B cell (primary cell): ENCODE results near the gene ZNF575. TPM values are rescaled to one million over a fixed set of nuclear protein-coding genes. Genes with fewer than 3 reads are reported as not detected.

ENCODE experiments used
- ATAC-seq: fragments of 200-7000 bp; cut with Tn5 transposase; one replicate; pipeline ENCODE4 v1.10.0; 2021; ENCODE audit warnings: low read depth, mild to moderate bottlenecking, moderate number of reproducible peaks, moderate library complexity
- CTCF ChIA-PET: fragments of 350-600 bp; sonication (Branson Sonifier 250); formaldehyde crosslinking; loops from one replicate; lab custom pipeline; 2021; ENCODE audit warnings: antibody characterized with exemption, inconsistent platforms; lab: Charles Lee
- POLR2A ChIA-PET: fragments of 350-600 bp; sonication (Branson Sonifier 250); formaldehyde crosslinking; loops from one replicate; lab custom pipeline; 2021; ENCODE audit warnings: antibody characterized with exemption; lab: Charles Lee
- DNase-seq: peaks from one replicate; pipeline ENCODE4 v3.0.0; 2013
- H2AFZ ChIP-seq: 2 replicates; pipeline ENCODE4 v1.6.1; 2012; ENCODE audit warnings: mild to moderate bottlenecking, low read depth, low read length; ENCODE audit not compliant: insufficient read depth, poor library complexity, severe bottlenecking
- H3K27ac ChIP-seq, 2 donors: 1 replicate in 1 of 2; 2 replicates in 1 of 2; pipeline ENCODE4 v1.5.1; 2012 to 2013; ENCODE audit warnings: low read length in 2 of 2, mild to moderate bottlenecking in 2 of 2, moderate library complexity in 1 of 2
- H3K27me3 ChIP-seq, 4 experiments: fragments of 200-600 bp in 1 of 4; sonication (generic) in 1 of 4; replicated peaks in 1 of 4; 1 replicate in 2 of 4; 2 replicates in 2 of 4; pipeline versions ENCODE4 v1.6.1 to v1.7.0; 2013 to 2016; ENCODE audit warnings: low read length in 3 of 4, mild to moderate bottlenecking in 2 of 4, mixed read lengths in 1 of 4, moderate library complexity in 1 of 4; ENCODE audit not compliant: insufficient read depth in 4 of 4, control insufficient read depth in 3 of 4; ENCODE audit errors: control extremely low read depth in 1 of 4
- H3K36me3 ChIP-seq, 2 experiments: replicated peaks in 1 of 2; 1 replicate in 1 of 2; 2 replicates in 1 of 2; pipeline versions ENCODE4 v1.6.1 to v1.7.1; 2013; ENCODE audit warnings: low read length in 1 of 2; ENCODE audit not compliant: insufficient read depth in 2 of 2, control insufficient read depth in 1 of 2; ENCODE audit errors: control extremely low read depth in 1 of 2, extremely low read depth in 1 of 2
- H3K4me1 ChIP-seq, 2 donors: fragments of 200-600 bp in 1 of 2; sonication (generic) in 1 of 2; 1 replicate in 1 of 2; 2 replicates in 1 of 2; pipeline versions ENCODE4 v1.5.1 to v1.6.1; 2013 to 2017; ENCODE audit warnings: low read length in 2 of 2; ENCODE audit not compliant: control insufficient read depth in 2 of 2, insufficient read depth in 2 of 2
- H3K4me2 ChIP-seq: replicated peaks from 2 replicates; pipeline ENCODE3; 2012; ENCODE audit warnings: mild to moderate bottlenecking, low read depth, low read length; ENCODE audit not compliant: poor library complexity, severe bottlenecking
- H3K4me3 ChIP-seq, 5 experiments: fragments of 200-600 bp in 1 of 5; sonication (generic) in 1 of 5; 1 replicate in 3 of 5; 2 replicates in 2 of 5; pipeline versions ENCODE4 v1.5.1 to v1.7.0; 2011 to 2016; ENCODE audit warnings: low read length in 4 of 5, mild to moderate bottlenecking in 4 of 5, low read depth in 2 of 5, control low read depth in 1 of 5, moderate library complexity in 1 of 5; ENCODE audit not compliant: insufficient read depth in 1 of 5; ENCODE audit errors: control extremely low read depth in 1 of 5, extremely low read depth in 1 of 5
- H3K79me2 ChIP-seq: fragments of 200-600 bp; sonication (generic); one replicate; pipeline ENCODE4 v1.6.0; 2016; ENCODE audit warnings: low read length; ENCODE audit not compliant: control insufficient read depth, insufficient read depth
- H3K9ac ChIP-seq: fragments of 200-600 bp; sonication (generic); 2 replicates; pipeline ENCODE4 v1.6.1; 2017; ENCODE audit warnings: mild to moderate bottlenecking, low read length, moderate library complexity
- H3K9me3 ChIP-seq, 3 donors: one replicate each; pipeline versions ENCODE4 v1.6.1 to v1.7.1; 2013; ENCODE audit warnings: low read length in 2 of 3; ENCODE audit not compliant: control insufficient read depth in 2 of 3, insufficient read depth in 1 of 3; ENCODE audit errors: control extremely low read depth in 1 of 3
- H4K20me1 ChIP-seq: 2 replicates; pipeline ENCODE4 v1.6.0; 2012; ENCODE audit warnings: mild to moderate bottlenecking, low read length; ENCODE audit not compliant: insufficient read depth, control insufficient read depth, poor library complexity, severe bottlenecking
- H3K27ac Mint-ChIP-seq: one replicate; pipeline ENCODE4 v1.8.0; 2021; ENCODE audit warnings: mixed read lengths
- H3K27me3 Mint-ChIP-seq: one replicate; pipeline ENCODE4 v1.8.0; 2021; ENCODE audit warnings: mixed read lengths
- H3K4me1 Mint-ChIP-seq: one replicate; pipeline ENCODE4 v1.8.0; 2021; ENCODE audit warnings: mixed read lengths
- H3K4me3 Mint-ChIP-seq: one replicate; pipeline ENCODE4 v1.8.0; 2021; ENCODE audit warnings: mixed read lengths
- H3K9me3 Mint-ChIP-seq: one replicate; pipeline ENCODE4 v1.8.0; 2022; ENCODE audit warnings: mixed read lengths; ENCODE audit not compliant: insufficient read depth
- EZH2 ChIP-seq: IDR thresholded peaks from 2 replicates; pipeline ENCODE4 v1.6.1; 2012; ENCODE audit warnings: borderline replicate concordance, low read depth, mild to moderate bottlenecking, moderate library complexity, low read length; ENCODE audit not compliant: insufficient read depth, poor library complexity, severe bottlenecking
- WGBS: methylation state at CpG from one replicate; pipeline ENCODE4 v1.1.5; 2013; ENCODE audit warnings: missing lambda C conversion rate; ENCODE audit not compliant: insufficient coverage; 5-methylcytosine and 5-hydroxymethylcytosine counted together
- intact Hi-C: fragments of 100-400 bp; cut with micrococcal nuclease; formaldehyde crosslinking; loops from one replicate; pipeline ENCODE4 v1.10.0; 2022
- polyA plus RNA-seq: library from polyadenylated mRNA; depleted of rRNA; stranded (reverse); fragments of >200 nt; gene quantifications from 2 replicates; pipeline ENCODE4 v1.2.3, GENCODE V29; 2012
- total RNA-seq, 2 donors: library from RNA; stranded (reverse); fragments of 120-200 nt in 1 of 2; gene quantifications; 1 replicate in 1 of 2; 2 replicates in 1 of 2; pipeline versions ENCODE4 v1.2.3 to v1.2.4, GENCODE V29; 2013 to 2022
- TF ChIP-seq, protein P1 (sequence below): fragments of 200-600 bp; IDR thresholded peaks from one replicate; pipeline ENCODE4 v1.8.0; 2022; ENCODE audit warnings: antibody characterized with exemption, mild to moderate bottlenecking

Gene ZNF575
- total and polyA plus RNA-seq, 2 donors (not counting 1 experiment from before 2014, with no cell fraction given): 2.3 to 4.0 TPM

- H4K20me1 ChIP-seq: peaks cover 28% of the 10 kb centered on the region
- no peaks in the 10 kb centered on the region for H3K9me3 ChIP-seq
- Mint-ChIP-seq H3K4me1 (peaks cover 7% of the 10 kb centered on the region), H3K27me3 (no peaks in the 10 kb centered on the region), H3K4me3 (no peak overlapping the region), H3K9me3 (no peaks in the 10 kb centered on the region), H3K27ac (no peak overlapping the region)
- POLR2A ChIA-PET: no interaction called here
- peaks cover 39% of the 10 kb centered on the region for H3K79me2 ChIP-seq
- H3K27me3 ChIP-seq: no peaks in the 10 kb centered on the region
- CTCF ChIA-PET: interaction anchor here (0.9 to 8.9 kb wide), 5 partner anchors 20 to 106 kb away, joined by 4 to 126 read pairs (median 5); partner anchors contain the start of genes IRGQ, PINLYP, XRCC1 and ZNF575
- no peak overlapping the region for H3K9ac ChIP-seq
- no peak overlapping the region for H3K4me3 ChIP-seq
- no peak overlapping the region for H2AFZ ChIP-seq
- no peak for ATAC-seq
- DNase-seq: no peak
- H3K36me3 ChIP-seq: peaks cover 7 to 71% of the 10 kb centered on the region in 2 experiments
- no peak overlapping the region for H3K27ac ChIP-seq
- no peak for TF ChIP-seq EZH2
- TF ChIP-seq, protein P1, sequence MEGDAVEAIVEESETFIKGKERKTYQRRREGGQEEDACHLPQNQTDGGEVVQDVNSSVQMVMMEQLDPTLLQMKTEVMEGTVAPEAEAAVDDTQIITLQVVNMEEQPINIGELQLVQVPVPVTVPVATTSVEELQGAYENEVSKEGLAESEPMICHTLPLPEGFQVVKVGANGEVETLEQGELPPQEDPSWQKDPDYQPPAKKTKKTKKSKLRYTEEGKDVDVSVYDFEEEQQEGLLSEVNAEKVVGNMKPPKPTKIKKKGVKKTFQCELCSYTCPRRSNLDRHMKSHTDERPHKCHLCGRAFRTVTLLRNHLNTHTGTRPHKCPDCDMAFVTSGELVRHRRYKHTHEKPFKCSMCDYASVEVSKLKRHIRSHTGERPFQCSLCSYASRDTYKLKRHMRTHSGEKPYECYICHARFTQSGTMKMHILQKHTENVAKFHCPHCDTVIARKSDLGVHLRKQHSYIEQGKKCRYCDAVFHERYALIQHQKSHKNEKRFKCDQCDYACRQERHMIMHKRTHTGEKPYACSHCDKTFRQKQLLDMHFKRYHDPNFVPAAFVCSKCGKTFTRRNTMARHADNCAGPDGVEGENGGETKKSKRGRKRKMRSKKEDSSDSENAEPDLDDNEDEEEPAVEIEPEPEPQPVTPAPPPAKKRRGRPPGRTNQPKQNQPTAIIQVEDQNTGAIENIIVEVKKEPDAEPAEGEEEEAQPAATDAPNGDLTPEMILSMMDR: no peak
- H3K4me2 ChIP-seq: no peak overlapping the region
- 95% methylated on average over 4 of the region's 4 CpGs for WGBS
- intact Hi-C loops: no loop called here
- peaks cover 0 to 9% of the 10 kb centered on the region in 2 donors for H3K4me1 ChIP-seq
Measured at GRCh38 chr19:43553656-43554055, 20.7 kb downstream of the ZNF575 start.

DNA sequence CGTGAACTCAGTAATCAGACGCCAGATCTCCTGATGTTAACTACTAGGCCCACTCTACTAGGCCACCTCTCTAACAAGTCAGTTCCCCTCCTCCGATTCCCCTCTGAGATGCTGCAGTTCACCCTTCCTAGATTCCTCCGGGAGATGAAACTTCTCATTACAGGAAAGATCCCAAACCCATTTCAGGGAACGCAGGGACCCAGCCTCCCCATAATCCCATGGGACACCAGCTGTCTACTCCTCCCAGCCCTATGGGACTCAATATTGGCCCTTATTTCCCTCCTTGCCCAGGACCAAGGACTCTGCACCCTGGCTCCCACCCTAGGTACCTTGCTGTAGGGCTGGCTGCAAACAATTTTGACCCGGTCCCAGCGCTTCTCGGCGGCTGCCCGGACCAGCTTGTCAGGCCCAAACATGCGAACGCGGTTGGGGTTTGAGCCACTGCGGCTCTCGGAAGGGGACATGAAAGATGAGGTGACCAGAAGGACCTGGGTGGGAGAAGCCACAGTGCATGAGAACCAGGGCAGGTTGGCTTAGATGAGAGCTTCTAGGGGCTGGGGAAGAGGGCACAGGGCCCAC lies 21.4 kb downstream of the ZNF575 start:
- H3K36me3 ChIP-seq: peaks cover 7 to 68% of the 10 kb centered on the region in 2 experiments
- no peak overlapping the region for H3K4me3 Mint-ChIP-seq

More for the DNA sequence above, 21.4 kb downstream of the ZNF575 start:
- Histone ChIP-seq H3K9ac (no peak overlapping the region), H3K27me3 (no peaks in the 10 kb centered on the region), H3K4me1 (peaks cover 0 to 9% of the 10 kb centered on the region in 2 donors), H4K20me1 (peaks cover 28% of the 10 kb centered on the region), H3K79me2 (peaks cover 39% of the 10 kb centered on the region), H3K27ac (no peak overlapping the region), H3K4me3 (no peak overlapping the region), H3K4me2 (no peak overlapping the region), H3K9me3 (no peaks in the 10 kb centered on the region), H2AFZ (no peak overlapping the region)
- peaks cover 7% of the 10 kb centered on the region for H3K4me1 Mint-ChIP-seq
- TF ChIP-seq EZH2: no peak
- TF ChIP-seq, protein P1: no peak
- ATAC-seq: no peak
- no peaks in the 10 kb centered on the region for H3K27me3 Mint-ChIP-seq
- 96% methylated on average over 14 of the region's 15 CpGs for WGBS
- ChIA-PET CTCF (interaction anchor here (0.6 to 8.9 kb wide), 22 partner anchors 9 to 255 kb away, joined by 3 to 126 read pairs (median 6); partner anchors contain the start of genes IRGQ, PINLYP, XRCC1 and ZNF575), POLR2A (interaction anchor here (1.4 kb wide), 1 partner anchor 42 kb away, joined by 4 read pairs; the partner anchor contains the start of genes IRGQ and ZNF576)
- no peak for DNase-seq
- no peak overlapping the region for H3K27ac Mint-ChIP-seq
- intact Hi-C loops: no loop called here
- H3K9me3 Mint-ChIP-seq: no peaks in the 10 kb centered on the region
